ENCODE measurements around the gene KIF16B. TPM values are rescaled to one million over a fixed set of nuclear protein-coding genes. Genes with fewer than 3 reads are reported as not detected.

The KIF16B gene
- total and polyA plus RNA-seq, 2 experiments from 2014 or later = 6.5 to 11.1 TPM

GRCh38 chr20:16362642-16363041 is 210.6 kb downstream of the KIF16B start (continued):
- no peak for TF ChIP-seq ZNF462 (CRISPR knock-in tag; IDR thresholded peaks at IDR 0.05)
- no peak for TF ChIP-seq ZNF331 (CRISPR knock-in tag; IDR thresholded peaks at IDR 0.05; ENCODE audit: low read depth)
- no peak for TF ChIP-seq STAT1 (IDR thresholded peaks at IDR 0.05; ENCODE audit: unreplicated experiment)
- no peak for TF ChIP-seq ZNF114 (CRISPR knock-in tag; IDR thresholded peaks at IDR 0.05)
- no peak for TF ChIP-seq CREB1 (CRISPR knock-in tag; IDR thresholded peaks at IDR 0.05; ENCODE audit: low read depth)

- ATAC-seq (no peak), DNase-seq (ENCODE audit: low spot score) (no peak)
- no peaks in the 10 kb centered on the region for H3K27me3 ChIP-seq (ENCODE audit: insufficient read depth)
- no peaks in the 10 kb centered on the region for H4K20me1 ChIP-seq (replicated peaks; ENCODE audit: insufficient read depth)
- no peaks in the 10 kb centered on the region for H3K79me2 ChIP-seq (replicated peaks; ENCODE audit: insufficient read depth)
- no peaks in the 10 kb centered on the region for H3K4me1 Mint-ChIP-seq
- H3K27ac Mint-ChIP-seq = no peak overlapping the region
- H3K4me1 ChIP-seq (ENCODE audit: insufficient read depth) = no peaks in the 10 kb centered on the region
- no peak overlapping the region for H3K4me3 ChIP-seq
- H2AFZ ChIP-seq = no peak overlapping the region
- H3K36me3 ChIP-seq (ENCODE audit: insufficient read depth) = no peaks in the 10 kb centered on the region
- no peaks in the 10 kb centered on the region for H3K27me3 Mint-ChIP-seq (ENCODE audit: insufficient read depth, low read depth, poor library complexity)
- H3K4me3 Mint-ChIP-seq = no peak overlapping the region
- H3K4me2 ChIP-seq = no peak overlapping the region
- H3F3A ChIP-seq (replicated peaks; ENCODE audit: low read depth) = no peaks in the 10 kb centered on the region
- H3K9me2 ChIP-seq (ENCODE audit: insufficient read depth) = no peaks in the 10 kb centered on the region
- no peaks in the 10 kb centered on the region for H3K36me3 Mint-ChIP-seq (ENCODE audit: low read depth)
- H3K9me3 Mint-ChIP-seq = no peaks in the 10 kb centered on the region
- no peak overlapping the region for H3K27ac ChIP-seq (ENCODE audit: low read depth)
- no peak for TF ChIP-seq CREB1 (CRISPR knock-in tag; IDR thresholded peaks at IDR 0.05; ENCODE audit: low read depth)
- no peak for TF ChIP-seq EZH2 (IDR thresholded peaks at IDR 0.05; ENCODE audit: low read depth, unreplicated experiment)
- no peak for TF ChIP-seq REST (IDR thresholded peaks at IDR 0.05; ENCODE audit: unreplicated experiment)
These were observed 212.6 kb downstream of the KIF16B start for GRCh38 chr20:16360668-16361067.

Data from GM23338 (cell line).